GM19193 (cell line): ENCODE measurements around the gene TMEM232.

ENCODE experiments used
- POLR2A ChIP-seq: IDR thresholded peaks from 4 replicates; pipeline ENCODE4 v1.6.1; 2011; ENCODE audit not compliant: insufficient read depth, insufficient read length; ENCODE audit errors: extremely low read depth

TMEM232 gene

DNA sequence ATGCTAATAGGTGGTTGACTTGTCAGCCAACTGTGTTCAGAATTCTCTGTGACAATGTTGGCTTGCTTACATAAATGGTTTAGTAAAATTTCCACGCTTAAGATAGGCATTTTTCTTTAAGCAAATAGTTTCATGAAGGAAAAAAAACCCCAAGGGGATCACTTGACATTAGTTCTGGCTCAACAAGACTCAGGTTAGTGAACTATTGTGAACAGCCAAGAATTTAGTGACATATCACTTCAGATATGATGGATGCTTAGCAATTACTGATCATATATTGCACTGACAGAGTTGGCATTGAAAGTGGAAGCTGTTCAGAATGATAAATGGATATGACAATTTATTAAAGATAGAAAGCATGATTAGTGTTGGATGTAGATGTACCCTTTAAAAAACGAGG lies 218.5 kb downstream of the TMEM232 start:
- TF ChIP-seq POLR2A = no peak

DNA sequence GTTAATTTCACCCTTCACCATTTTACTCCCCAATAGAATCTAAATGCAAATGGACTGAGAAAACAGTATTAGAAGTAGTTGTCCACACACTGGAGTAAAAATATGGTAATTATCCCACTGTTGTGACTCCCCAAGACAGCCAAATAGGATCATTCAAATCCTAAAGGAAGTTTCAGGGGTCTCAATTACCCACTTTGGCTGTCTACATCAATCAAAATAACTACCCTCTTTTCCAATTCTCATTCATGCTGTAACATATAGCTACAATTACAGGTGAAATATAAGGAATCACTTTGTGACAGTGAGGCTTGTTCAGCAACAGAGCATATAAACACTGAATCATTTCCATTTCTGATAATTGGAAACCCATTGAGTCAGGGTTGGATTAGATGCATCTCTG lies 220.1 kb downstream of the TMEM232 start:
- TF ChIP-seq POLR2A = no peak

DNA sequence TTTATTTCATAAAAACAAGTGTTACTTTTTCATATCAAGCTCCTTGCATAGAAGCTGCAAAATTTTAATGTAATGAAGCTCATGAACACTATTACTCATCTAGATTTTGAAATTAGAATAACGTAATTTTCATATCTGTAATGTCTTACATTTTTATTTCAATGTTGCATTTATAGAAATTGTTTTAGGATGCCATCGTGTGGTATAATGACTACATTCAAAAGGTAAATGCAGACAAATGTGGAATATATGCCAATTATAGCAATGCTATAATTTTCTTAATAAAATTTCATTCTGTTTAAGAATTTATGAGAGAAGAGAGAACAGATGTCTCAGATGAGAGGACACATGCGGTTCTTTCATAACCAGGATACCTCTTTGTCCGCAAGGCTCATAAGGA lies 230.2 kb downstream of the TMEM232 start:
- TF ChIP-seq POLR2A = no peak

- no peak for TF ChIP-seq POLR2A
Measured at GRCh38 chr5:110492446-110492845, 234.0 kb downstream of the TMEM232 start.

GRCh38 chr5:110478895-110479294 lies 247.6 kb downstream of the TMEM232 start:
- no peak for TF ChIP-seq POLR2A

GRCh38 chr5:110477911-110478310 lies 248.6 kb downstream of the TMEM232 start:
- TF ChIP-seq POLR2A = no peak

DNA sequence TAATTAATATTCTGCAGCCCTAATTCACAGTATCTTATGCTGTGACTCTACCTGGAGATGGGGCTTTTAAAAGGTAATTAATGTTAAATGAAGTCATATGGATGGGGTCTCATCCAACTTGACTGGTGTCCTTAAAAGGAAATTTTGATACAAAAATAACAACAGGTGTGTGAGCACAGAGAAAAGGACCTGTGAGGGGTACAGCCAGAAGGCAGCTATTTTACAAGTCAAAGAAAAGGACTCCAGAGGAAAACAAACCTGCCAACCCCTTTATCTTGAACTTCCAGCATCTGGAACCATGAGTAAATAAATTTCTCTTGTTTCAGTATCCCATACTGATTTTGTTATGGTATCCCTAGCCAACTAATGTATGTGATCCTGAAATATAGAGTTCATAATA lies 250.3 kb downstream of the TMEM232 start:
- no peak for TF ChIP-seq POLR2A

- TF ChIP-seq POLR2A = no peak
Measured at GRCh38 chr5:110475529-110475928, 250.9 kb downstream of the TMEM232 start.

- no peak for TF ChIP-seq POLR2A
Measured at GRCh38 chr5:110469486-110469885, 257.0 kb downstream of the TMEM232 start.

- TF ChIP-seq POLR2A = no peak
Measured at GRCh38 chr5:110463106-110463505, 263.4 kb downstream of the TMEM232 start.

DNA sequence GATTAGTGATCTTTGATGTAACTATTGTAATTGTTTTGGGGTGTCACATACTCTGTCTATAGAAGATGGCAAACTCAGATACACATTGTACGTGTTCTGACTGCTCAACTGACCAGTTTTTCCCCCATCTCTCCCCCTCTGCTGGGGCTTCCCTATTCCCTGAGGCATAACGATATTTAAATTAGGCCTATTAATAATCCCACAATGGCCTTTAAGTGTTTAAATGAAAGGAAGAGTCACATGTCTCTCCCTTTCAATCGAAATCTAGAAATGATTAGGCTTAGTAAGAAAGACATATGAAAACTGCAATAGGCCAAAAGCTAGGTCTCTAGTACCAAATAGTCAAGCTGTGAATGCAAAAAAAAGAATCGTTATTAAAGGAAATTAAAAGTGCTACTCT lies 265.6 kb downstream of the TMEM232 start:
- TF ChIP-seq POLR2A = no peak

DNA sequence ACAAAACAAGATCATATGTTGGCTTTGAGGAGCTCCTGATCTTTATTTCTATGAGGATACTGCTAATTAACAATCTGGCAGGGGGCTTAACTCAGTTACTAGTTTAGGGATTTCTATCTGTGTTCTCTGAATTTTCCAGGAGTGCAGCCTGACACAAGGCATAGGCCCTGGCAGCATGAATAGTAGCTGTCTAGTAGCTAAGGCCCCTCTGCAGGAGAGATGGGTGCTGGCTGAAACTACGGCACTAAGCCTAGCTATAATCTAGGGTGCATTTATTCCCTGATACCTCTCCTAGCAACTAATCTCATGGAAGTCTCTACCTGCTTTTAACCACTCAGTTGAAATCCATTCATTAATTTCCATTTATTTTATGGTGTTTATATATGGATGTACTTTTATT lies 268.2 kb downstream of the TMEM232 start:
- no peak for TF ChIP-seq POLR2A

DNA sequence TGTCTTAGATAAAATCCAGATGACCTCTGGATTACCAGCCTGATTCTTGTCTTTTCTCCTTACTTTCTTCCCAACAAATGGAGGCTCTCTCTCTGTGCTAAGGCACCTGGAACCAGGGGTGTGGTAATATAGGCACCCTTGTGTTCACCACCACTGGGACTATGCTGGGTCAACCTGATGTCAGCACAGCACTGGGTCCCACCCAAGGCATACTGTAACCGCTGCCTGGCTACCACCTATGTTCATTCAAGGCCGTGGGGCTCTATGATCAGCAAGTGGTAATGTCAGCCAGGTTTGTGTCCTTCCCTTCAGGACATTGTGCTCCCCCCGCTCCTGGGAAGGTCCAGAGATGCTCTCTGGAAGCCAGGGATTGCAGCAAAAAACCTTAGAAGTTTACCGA lies 283.6 kb downstream of the TMEM232 start:
- TF ChIP-seq POLR2A = no peak

- TF ChIP-seq POLR2A = no peak
Measured at GRCh38 chr5:110441035-110441434, 285.4 kb downstream of the TMEM232 start.

DNA sequence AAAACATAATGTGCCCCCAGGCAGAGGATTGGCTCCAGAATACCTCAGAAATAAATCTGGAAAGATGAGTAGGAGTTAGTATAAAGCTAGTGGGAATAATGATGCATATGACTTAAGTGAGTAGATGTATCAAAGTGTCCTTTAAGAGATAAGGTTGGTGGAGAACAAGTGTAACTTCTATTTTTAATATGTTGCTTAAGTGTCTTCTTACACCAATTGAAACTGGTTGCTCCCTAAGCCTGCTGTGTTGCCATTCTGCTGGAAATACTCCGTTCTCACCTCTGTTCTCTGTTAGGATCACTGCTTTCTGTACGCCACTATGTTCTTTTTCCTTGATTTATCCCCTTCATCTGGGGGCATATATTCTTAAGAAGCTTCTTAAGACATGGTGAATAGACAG lies 286.4 kb downstream of the TMEM232 start:
- TF ChIP-seq POLR2A = no peak

GRCh38 chr5:110439296-110439695 lies 287.2 kb downstream of the TMEM232 start:
- no peak for TF ChIP-seq POLR2A

GRCh38 chr5:110435207-110435606 lies 291.3 kb downstream of the TMEM232 start:
- TF ChIP-seq POLR2A = no peak
